ENCODE measurements around the gene CINP.
"Not testable (repeated sequence)": the region's sequence is repeated elsewhere in the genome, so short reads cannot be mapped to it uniquely, and the experiment has no call there.

The CINP gene

DNA sequence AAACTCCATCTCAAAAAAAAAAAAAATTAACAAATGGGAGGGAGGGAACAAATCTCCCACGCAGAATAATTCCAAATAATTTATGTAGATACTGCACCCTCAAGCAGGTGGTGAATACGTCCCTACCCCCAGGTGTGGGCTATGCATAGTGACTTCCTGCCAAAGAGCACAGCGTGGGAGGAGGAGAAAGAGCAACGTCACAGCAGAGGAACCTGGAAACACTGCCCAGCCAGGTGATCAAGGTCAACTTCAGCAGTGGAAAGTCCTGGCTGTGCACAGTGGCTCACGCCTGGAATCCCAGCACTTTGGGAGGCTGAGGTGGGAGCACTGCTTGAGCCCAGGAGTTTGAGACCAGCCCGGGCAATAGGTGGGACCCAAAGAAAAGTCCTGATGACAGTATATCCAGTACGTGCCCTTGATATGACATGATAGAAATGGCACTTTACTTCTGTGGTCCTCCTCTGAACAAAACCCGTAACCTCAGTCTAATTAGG lies 9.5 kb downstream of the CINP start:
- H3K4me3 ChIP-seq (ENCODE audit: low read length), result no peak overlapping the region
- WGBS, result 91% methylated on average over 7 of the region's 8 CpGs
- H3K36me3 ChIP-seq (ENCODE audit: insufficient read depth, low read length), result peaks cover 73% of the 10 kb centered on the region

DNA sequence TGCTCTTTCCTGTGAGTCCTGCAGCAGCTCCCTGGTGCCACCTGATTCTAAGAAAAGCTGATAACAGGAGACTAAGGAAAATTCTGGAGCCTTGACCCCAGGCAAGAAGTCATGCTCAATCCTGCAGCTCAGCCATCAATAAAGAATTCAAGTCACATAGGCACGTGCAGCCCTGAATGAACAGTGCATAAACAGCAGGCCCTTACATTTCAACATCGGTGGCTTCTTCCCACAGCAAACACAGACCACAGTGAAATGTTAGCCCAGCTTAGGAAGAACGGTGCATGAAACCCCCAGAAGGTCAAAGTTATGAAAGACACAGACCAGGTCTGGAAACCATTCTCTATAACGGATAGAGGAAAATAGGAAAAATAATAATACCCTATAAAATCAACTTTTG lies 10.5 kb downstream of the CINP start:
- Histone ChIP-seq H3K27me3 (ENCODE audit: insufficient read depth, low read length) (no peaks in the 10 kb centered on the region), H3K4me3 (ENCODE audit: low read length) (no peak overlapping the region), H3K4me1 (ENCODE audit: insufficient read depth, low read length) (no peaks in the 10 kb centered on the region), H3K9me3 (ENCODE audit: insufficient read depth, low read depth, low read length) (no peaks in the 10 kb centered on the region), H3K9ac (ENCODE audit: low read depth, low read length) (no peak overlapping the region), H3K27ac (ENCODE audit: low read depth, low read length) (no peak overlapping the region), H3K36me3 (ENCODE audit: insufficient read depth, low read length) (peaks cover 72% of the 10 kb centered on the region)
- WGBS, result 96% methylated on average over 3 of the region's 4 CpGs

More for the DNA sequence above, 9.5 kb downstream of the CINP start:
- no peak overlapping the region for H3K9ac ChIP-seq (ENCODE audit: low read depth, low read length)
- H3K27me3 ChIP-seq (ENCODE audit: insufficient read depth, low read length), result no peaks in the 10 kb centered on the region
- no peaks in the 10 kb centered on the region for H3K4me1 ChIP-seq (ENCODE audit: insufficient read depth, low read length)
- no peak overlapping the region for H3K27ac ChIP-seq (ENCODE audit: low read depth, low read length)
- H3K9me3 ChIP-seq (ENCODE audit: insufficient read depth, low read depth, low read length), result no peaks in the 10 kb centered on the region

DNA sequence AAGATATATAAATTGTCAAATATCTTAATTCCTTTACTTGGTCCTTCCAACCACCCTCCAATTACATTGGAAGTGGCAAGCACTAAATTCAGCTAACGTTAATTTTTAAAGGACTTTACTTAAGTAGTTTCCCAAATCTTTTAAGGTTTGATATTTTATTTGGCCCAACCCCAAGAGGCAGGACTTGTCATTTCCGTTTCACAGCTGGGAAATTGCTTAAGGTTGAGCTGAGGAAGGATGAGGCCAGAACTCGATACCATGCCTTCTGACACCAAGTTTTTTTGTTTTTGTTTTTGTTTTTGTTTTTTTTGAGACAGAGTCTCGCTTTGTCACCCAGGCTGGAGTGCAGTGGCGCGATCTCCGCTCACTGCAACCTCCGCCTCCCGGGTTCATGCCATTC lies 11.1 kb downstream of the CINP start:
- not testable (repeated sequence) for H3K4me1 ChIP-seq (ENCODE audit: insufficient read depth, low read length); H3K9ac ChIP-seq (ENCODE audit: low read depth, low read length); H3K4me3 ChIP-seq (ENCODE audit: low read length); H3K27ac ChIP-seq (ENCODE audit: low read depth, low read length); H3K9me3 ChIP-seq (ENCODE audit: insufficient read depth, low read depth, low read length); H3K27me3 ChIP-seq (ENCODE audit: insufficient read depth, low read length)
- H3K36me3 ChIP-seq (ENCODE audit: insufficient read depth, low read length), result peaks cover 75% of the 10 kb centered on the region
- WGBS, result 93% methylated on average over 9 of the region's 9 CpGs

DNA sequence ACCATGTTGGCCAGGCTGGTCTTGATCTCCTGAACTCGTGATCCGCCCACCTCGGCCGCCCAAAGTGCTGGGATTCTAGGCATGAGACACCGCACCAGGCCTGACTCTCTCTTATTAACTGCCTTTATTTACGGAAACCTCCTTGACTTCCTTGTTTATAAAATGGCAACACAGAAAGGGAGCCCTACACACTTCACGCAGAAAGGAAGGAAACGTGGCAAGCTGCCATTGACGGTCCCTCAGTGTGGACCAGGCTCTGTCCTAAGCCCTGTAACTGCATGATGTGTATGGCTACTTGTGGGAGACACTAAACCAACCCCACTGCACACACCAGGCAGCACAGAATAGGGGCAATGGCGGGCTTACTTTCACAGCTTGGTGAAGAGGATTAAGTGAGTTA lies 11.7 kb downstream of the CINP start:
- no peak overlapping the region for H3K4me3 ChIP-seq (ENCODE audit: low read length)
- H3K9ac ChIP-seq (ENCODE audit: low read depth, low read length), result no peak overlapping the region
- H3K27me3 ChIP-seq (ENCODE audit: insufficient read depth, low read length), result no peaks in the 10 kb centered on the region
- 98% methylated on average over 10 of the region's 10 CpGs for WGBS
- H3K36me3 ChIP-seq (ENCODE audit: insufficient read depth, low read length), result peaks cover 69% of the 10 kb centered on the region
- no peaks in the 10 kb centered on the region for H3K9me3 ChIP-seq (ENCODE audit: insufficient read depth, low read depth, low read length)
- no peaks in the 10 kb centered on the region for H3K4me1 ChIP-seq (ENCODE audit: insufficient read depth, low read length)
- H3K27ac ChIP-seq (ENCODE audit: low read depth, low read length), result no peak overlapping the region

DNA sequence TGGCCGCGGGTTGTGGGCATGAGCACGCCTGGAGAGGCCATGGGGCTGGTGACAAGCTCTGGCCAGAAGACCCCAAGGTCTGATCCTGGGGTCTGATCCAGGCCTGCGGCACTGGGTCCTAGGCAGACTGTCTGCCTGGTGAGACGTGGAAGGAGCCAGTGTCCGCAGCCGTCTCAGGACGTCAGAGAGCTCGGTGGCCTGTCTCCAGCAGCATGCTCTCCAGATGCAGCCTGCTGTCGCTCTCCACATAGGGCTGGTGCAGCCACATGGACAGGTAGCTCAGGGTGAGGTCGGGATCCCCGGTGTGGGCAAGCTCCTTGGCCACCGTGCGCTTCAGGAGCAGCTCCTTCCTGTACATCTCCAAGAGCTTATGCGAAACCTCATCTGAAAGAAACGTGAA lies 14.3 kb downstream of the CINP start:
- H3K27ac ChIP-seq (ENCODE audit: low read depth, low read length), result no peak overlapping the region
- 97% methylated on average over 16 of the region's 16 CpGs for WGBS
- no peaks in the 10 kb centered on the region for H3K4me1 ChIP-seq (ENCODE audit: insufficient read depth, low read length)
- H3K9ac ChIP-seq (ENCODE audit: low read depth, low read length), result no peak overlapping the region
- H3K9me3 ChIP-seq (ENCODE audit: insufficient read depth, low read depth, low read length), result no peaks in the 10 kb centered on the region
- H3K4me3 ChIP-seq (ENCODE audit: low read length), result no peak overlapping the region
- peaks cover 66% of the 10 kb centered on the region for H3K36me3 ChIP-seq (ENCODE audit: insufficient read depth, low read length)
- no peaks in the 10 kb centered on the region for H3K27me3 ChIP-seq (ENCODE audit: insufficient read depth, low read length)

- H3K4me1 ChIP-seq (ENCODE audit: insufficient read depth, low read length), result no peaks in the 10 kb centered on the region
- H3K27ac ChIP-seq (ENCODE audit: low read depth, low read length), result no peak overlapping the region
- no peaks in the 10 kb centered on the region for H3K27me3 ChIP-seq (ENCODE audit: insufficient read depth, low read length)
- H3K36me3 ChIP-seq (ENCODE audit: insufficient read depth, low read length), result peaks cover 76% of the 10 kb centered on the region
- no peak overlapping the region for H3K9ac ChIP-seq (ENCODE audit: low read depth, low read length)
- 95% methylated on average over 4 of the region's 4 CpGs for WGBS
- no peaks in the 10 kb centered on the region for H3K9me3 ChIP-seq (ENCODE audit: insufficient read depth, low read depth, low read length)
- no peak overlapping the region for H3K4me3 ChIP-seq (ENCODE audit: low read length)
Measured at GRCh38 chr14:102346645-102347044, 16.0 kb downstream of the CINP start.

- H3K27ac ChIP-seq (ENCODE audit: low read depth, low read length), result no peak overlapping the region
- H3K4me3 ChIP-seq (ENCODE audit: low read length), result no peak overlapping the region
- peaks cover 82% of the 10 kb centered on the region for H3K36me3 ChIP-seq (ENCODE audit: insufficient read depth, low read length)
- no peaks in the 10 kb centered on the region for H3K27me3 ChIP-seq (ENCODE audit: insufficient read depth, low read length)
- no peak overlapping the region for H3K9ac ChIP-seq (ENCODE audit: low read depth, low read length)
- 97% methylated on average over 3 of the region's 3 CpGs for WGBS
- no peaks in the 10 kb centered on the region for H3K9me3 ChIP-seq (ENCODE audit: insufficient read depth, low read depth, low read length)
- H3K4me1 ChIP-seq (ENCODE audit: insufficient read depth, low read length), result no peaks in the 10 kb centered on the region
Measured at GRCh38 chr14:102345232-102345631, 17.5 kb downstream of the CINP start.

GRCh38 chr14:102344485-102344884 lies 18.2 kb downstream of the CINP start:
- WGBS, result 93% methylated on average over 5 of the region's 5 CpGs
- H3K36me3 ChIP-seq (ENCODE audit: insufficient read depth, low read length), result peaks cover 74% of the 10 kb centered on the region
- no peak overlapping the region for H3K27ac ChIP-seq (ENCODE audit: low read depth, low read length)
- no peak overlapping the region for H3K9ac ChIP-seq (ENCODE audit: low read depth, low read length)
- H3K9me3 ChIP-seq (ENCODE audit: insufficient read depth, low read depth, low read length), result no peaks in the 10 kb centered on the region
- H3K27me3 ChIP-seq (ENCODE audit: insufficient read depth, low read length), result no peaks in the 10 kb centered on the region
- no peaks in the 10 kb centered on the region for H3K4me1 ChIP-seq (ENCODE audit: insufficient read depth, low read length)
- H3K4me3 ChIP-seq (ENCODE audit: low read length), result no peak overlapping the region

DNA sequence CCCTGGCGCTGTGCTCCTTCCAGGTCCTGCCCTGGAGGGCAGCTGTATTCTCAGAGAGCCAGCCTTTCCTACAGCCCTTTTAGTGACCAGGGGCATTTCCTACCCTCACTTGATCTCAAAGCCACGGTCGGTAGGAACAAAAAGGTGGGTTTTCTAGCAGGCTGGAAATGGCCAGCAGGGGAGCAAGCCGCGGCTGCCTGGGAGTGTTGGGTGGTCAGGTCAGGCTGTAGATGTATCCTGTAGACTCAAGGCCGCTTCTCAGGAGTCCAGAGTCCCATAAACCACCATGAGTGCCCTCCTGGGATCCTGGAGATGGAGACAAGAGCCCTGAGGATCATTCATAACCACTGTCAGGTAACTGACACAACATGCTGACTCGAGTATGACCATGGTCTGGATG lies 18.6 kb downstream of the CINP start:
- H3K27ac ChIP-seq (ENCODE audit: low read depth, low read length), result no peak overlapping the region
- no peaks in the 10 kb centered on the region for H3K9me3 ChIP-seq (ENCODE audit: insufficient read depth, low read depth, low read length)
- no peak overlapping the region for H3K4me3 ChIP-seq (ENCODE audit: low read length)
- no peak overlapping the region for H3K9ac ChIP-seq (ENCODE audit: low read depth, low read length)
- H3K36me3 ChIP-seq (ENCODE audit: insufficient read depth, low read length), result peaks cover 73% of the 10 kb centered on the region
- 95% methylated on average over 7 of the region's 7 CpGs for WGBS
- no peaks in the 10 kb centered on the region for H3K27me3 ChIP-seq (ENCODE audit: insufficient read depth, low read length)
- no peaks in the 10 kb centered on the region for H3K4me1 ChIP-seq (ENCODE audit: insufficient read depth, low read length)

DNA sequence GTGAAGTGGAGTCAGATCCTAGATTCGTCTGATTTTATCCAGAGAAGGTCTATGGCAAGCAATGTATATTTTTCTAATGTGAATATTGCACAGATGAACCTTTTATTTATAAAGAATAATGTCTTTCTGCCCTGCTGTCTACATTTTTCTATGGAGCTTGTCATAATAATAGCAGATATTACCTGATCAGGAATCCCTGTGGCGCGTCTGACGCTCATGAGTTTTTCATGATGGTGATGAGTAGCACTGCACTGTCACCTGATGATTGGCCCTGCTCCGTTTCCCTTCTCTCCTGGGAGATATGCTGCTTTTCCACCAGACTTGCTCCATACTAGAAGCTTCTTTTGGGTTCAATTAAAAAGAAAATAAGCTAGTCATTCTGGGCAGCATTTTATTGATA lies 20.5 kb downstream of the CINP start:
- WGBS, result 93% methylated on average over 4 of the region's 5 CpGs
- H3K36me3 ChIP-seq (ENCODE audit: insufficient read depth, low read length), result peaks cover 67% of the 10 kb centered on the region
- no peak overlapping the region for H3K9ac ChIP-seq (ENCODE audit: low read depth, low read length)
- H3K4me3 ChIP-seq (ENCODE audit: low read length), result no peak overlapping the region
- no peaks in the 10 kb centered on the region for H3K4me1 ChIP-seq (ENCODE audit: insufficient read depth, low read length)
- no peaks in the 10 kb centered on the region for H3K9me3 ChIP-seq (ENCODE audit: insufficient read depth, low read depth, low read length)
- H3K27me3 ChIP-seq (ENCODE audit: insufficient read depth, low read length), result no peaks in the 10 kb centered on the region
- no peak overlapping the region for H3K27ac ChIP-seq (ENCODE audit: low read depth, low read length)

GRCh38 chr14:102341566-102341965 lies 21.1 kb downstream of the CINP start:
- H3K27ac ChIP-seq (ENCODE audit: low read depth, low read length), result no peak overlapping the region
- 93% methylated on average over 8 of the region's 8 CpGs for WGBS
- H3K9me3 ChIP-seq (ENCODE audit: insufficient read depth, low read depth, low read length), result no peaks in the 10 kb centered on the region
- no peaks in the 10 kb centered on the region for H3K27me3 ChIP-seq (ENCODE audit: insufficient read depth, low read length)
- no peak overlapping the region for H3K4me3 ChIP-seq (ENCODE audit: low read length)
- H3K36me3 ChIP-seq (ENCODE audit: insufficient read depth, low read length), result peaks cover 65% of the 10 kb centered on the region
- H3K9ac ChIP-seq (ENCODE audit: low read depth, low read length), result no peak overlapping the region
- no peaks in the 10 kb centered on the region for H3K4me1 ChIP-seq (ENCODE audit: insufficient read depth, low read length)

DNA sequence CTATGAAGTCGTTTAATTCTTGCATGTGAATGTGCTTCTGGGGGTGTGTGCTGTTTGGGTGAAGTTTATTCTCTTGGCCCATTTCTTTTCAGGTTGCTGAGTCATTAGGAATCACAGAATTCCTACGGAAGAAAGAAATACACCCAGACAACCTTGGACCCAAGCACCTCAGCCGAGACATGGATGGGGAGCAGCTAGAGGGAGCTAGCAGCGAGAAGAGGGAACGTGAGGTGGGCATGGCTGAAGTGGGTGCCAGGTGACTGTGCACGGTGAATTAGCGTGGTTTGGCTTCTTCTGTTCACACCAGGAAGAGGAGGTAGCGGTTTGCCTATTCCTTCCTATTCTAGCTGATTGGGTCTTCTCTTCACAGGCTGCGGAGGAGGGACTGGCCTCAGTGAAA lies 24.0 kb downstream of the CINP start:
- H3K4me3 ChIP-seq (ENCODE audit: low read length), result no peak overlapping the region
- peak overlapping the region; percentile 18; the same call in 1 of the 2 replicates for H3K27ac ChIP-seq (ENCODE audit: low read depth, low read length)
- no peak overlapping the region for H3K9ac ChIP-seq (ENCODE audit: low read depth, low read length)
- H3K4me1 ChIP-seq (ENCODE audit: insufficient read depth, low read length), result no peaks in the 10 kb centered on the region
- H3K9me3 ChIP-seq (ENCODE audit: insufficient read depth, low read depth, low read length), result no peaks in the 10 kb centered on the region
- peaks cover 62% of the 10 kb centered on the region for H3K36me3 ChIP-seq (ENCODE audit: insufficient read depth, low read length)
- WGBS, result 89% methylated on average over 9 of the region's 9 CpGs
- H3K27me3 ChIP-seq (ENCODE audit: insufficient read depth, low read length), result no peaks in the 10 kb centered on the region

Measured in HUES64 (cell line).